Transverse colon (tissue), 4 donors: ENCODE data around the gene ASPG. TPM values are rescaled to one million over a fixed set of nuclear protein-coding genes. Genes with fewer than 3 reads are reported as not detected.

ENCODE experiments used
- DNase-seq: peaks from one replicate; pipeline ENCODE4 v3.0.0-alpha.2; 2019
- H3K27ac ChIP-seq, 4 donors: fragments of 200-600 bp; sonication (generic); 2 replicates each; pipeline ENCODE4 v1.5.1; 2016 to 2018; ENCODE audit warnings: inconsistent platforms in 4 of 4
- H3K27me3 ChIP-seq: fragments of 200-600 bp; sonication (generic); 2 replicates; pipeline ENCODE4 v1.5.1; 2017; ENCODE audit warnings: inconsistent platforms
- H3K36me3 ChIP-seq, 4 donors: fragments of 200-600 bp; sonication (generic); 2 replicates each; pipeline ENCODE4 v1.5.1; 2017 to 2019; ENCODE audit warnings: inconsistent platforms in 4 of 4
- H3K4me1 ChIP-seq, 4 donors: fragments of 200-600 bp; sonication (generic); 2 replicates each; pipeline ENCODE4 v1.5.1; 2017 to 2020; ENCODE audit warnings: inconsistent platforms in 4 of 4
- H3K4me3 ChIP-seq, 4 donors: fragments of 200-600 bp; sonication (generic); 1 replicate in 1 of 4; 2 replicates in 3 of 4; pipeline versions ENCODE4 v1.5.1 to v1.6.1; 2017 to 2019; ENCODE audit warnings: inconsistent platforms in 4 of 4
- H3K9me3 ChIP-seq, 2 donors: fragments of 200-600 bp; sonication (generic); 2 replicates each; pipeline ENCODE4 v1.5.1; 2017 to 2019; ENCODE audit warnings: inconsistent platforms in 2 of 2
- EP300 ChIP-seq: sonication (generic); formaldehyde crosslinking; IDR thresholded peaks from one replicate; pipeline ENCODE4 v1.6.1; 2017; ENCODE audit warnings: antibody characterized with exemption, low read depth
- POLR2A ChIP-seq: fragments of 450-650 bp; IDR thresholded peaks from one replicate; pipeline ENCODE4 v1.6.1; 2016; ENCODE audit warnings: antibody characterized with exemption, mild to moderate bottlenecking, moderate library complexity
- POLR2AphosphoS5 ChIP-seq, 3 donors: sonication (generic); formaldehyde crosslinking; IDR thresholded peaks; one replicate each; pipeline ENCODE4 v1.6.1; 2016; ENCODE audit warnings: antibody characterized with exemption in 3 of 3
- WGBS, 2 donors: methylation state at CpG; one replicate each; pipeline ENCODE4 v1.1.5; 2018; ENCODE audit warnings: low coverage in 1 of 2; 5-methylcytosine and 5-hydroxymethylcytosine counted together
- in situ Hi-C, 4 donors: fragments of 200-750 bp; cut with MboI; loops; one replicate each; pipeline versions ENCODE4 v1.15.0 to v1.15.1; 2017; ENCODE audit warnings: low sequenced_read_pairs in 3 of 4, low pct_ligation_motif_present in 1 of 4, low pct_unique_long_range_greater_than_20kb in 1 of 4
- intact Hi-C: fragments of 100-400 bp; cut with DNase I; formaldehyde crosslinking; loops from one replicate; pipeline ENCODE4 v1.15.1; 2023; ENCODE audit warnings: low total_unique reads
- total RNA-seq, 4 donors: library from RNA; depleted of rRNA; stranded (reverse); fragments of >200 nt; gene quantifications; one replicate each; pipeline ENCODE4 v1.1.0, GENCODE V29; 2016
- TF ChIP-seq, protein P1 (sequence below), 5 experiments: fragments of 200-600 bp in 3 of 5; fragments of 450-650 bp in 2 of 5; sonication (generic) in 3 of 5; IDR thresholded peaks; 1 replicate in 2 of 5; 2 replicates in 3 of 5; pipeline ENCODE4 v1.5.1; 2016 to 2017; ENCODE audit warnings: antibody characterized with exemption in 5 of 5, inconsistent platforms in 3 of 5, mild to moderate bottlenecking in 2 of 5, moderate library complexity in 1 of 5

Gene ASPG
- total RNA-seq, 4 donors from 2014 or later: 4.4 to 20.3 (median 8.7) TPM

DNA sequence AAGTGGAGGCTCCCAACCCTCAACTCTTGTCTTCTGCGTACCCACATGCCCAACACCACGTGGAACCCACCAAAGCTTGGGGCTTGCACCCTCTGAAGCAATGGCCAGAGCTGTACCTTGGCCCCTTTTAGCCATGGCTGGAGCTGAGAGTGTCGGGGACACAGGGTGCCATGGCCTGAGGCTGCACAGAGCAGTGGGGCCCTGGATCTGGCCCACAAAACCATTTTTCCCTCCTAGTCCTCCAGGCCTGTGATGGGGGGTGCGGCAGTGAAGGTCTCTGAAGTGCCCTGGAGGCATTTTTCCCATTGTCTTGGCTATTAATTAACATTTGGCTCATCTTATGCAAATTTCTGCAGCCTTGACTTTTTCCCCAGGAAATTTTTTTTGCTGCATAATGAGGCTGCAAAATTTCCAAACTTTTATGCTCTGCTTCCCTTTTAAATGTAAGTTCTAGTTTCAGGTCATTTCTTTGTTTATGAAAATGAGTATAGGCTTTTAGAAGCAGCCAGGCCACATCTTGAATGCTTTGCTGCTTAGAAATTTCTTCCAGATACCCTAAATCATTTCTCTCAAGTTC, 18.7 kb upstream of the ASPG start:
- Histone ChIP-seq H3K4me3 (no peak overlapping the region), H3K36me3 (no peaks in the 10 kb centered on the region), H3K9me3 (peaks cover 0 to 5% of the 10 kb centered on the region in 2 donors), H3K4me1 (no peaks in the 10 kb centered on the region), H3K27me3 (peaks cover 11% of the 10 kb centered on the region), H3K27ac (no peak overlapping the region)
- no peak for DNase-seq
- WGBS, 2 donors: 84 to 90% methylated on average over 2 to 4 of the region's 4 CpGs
- intact Hi-C loops (no loop called here), in situ Hi-C loops (no loop called here)
- TF ChIP-seq POLR2AphosphoS5 (IDR thresholded peaks at IDR 0.05): no peak
- TF ChIP-seq, protein P1, sequence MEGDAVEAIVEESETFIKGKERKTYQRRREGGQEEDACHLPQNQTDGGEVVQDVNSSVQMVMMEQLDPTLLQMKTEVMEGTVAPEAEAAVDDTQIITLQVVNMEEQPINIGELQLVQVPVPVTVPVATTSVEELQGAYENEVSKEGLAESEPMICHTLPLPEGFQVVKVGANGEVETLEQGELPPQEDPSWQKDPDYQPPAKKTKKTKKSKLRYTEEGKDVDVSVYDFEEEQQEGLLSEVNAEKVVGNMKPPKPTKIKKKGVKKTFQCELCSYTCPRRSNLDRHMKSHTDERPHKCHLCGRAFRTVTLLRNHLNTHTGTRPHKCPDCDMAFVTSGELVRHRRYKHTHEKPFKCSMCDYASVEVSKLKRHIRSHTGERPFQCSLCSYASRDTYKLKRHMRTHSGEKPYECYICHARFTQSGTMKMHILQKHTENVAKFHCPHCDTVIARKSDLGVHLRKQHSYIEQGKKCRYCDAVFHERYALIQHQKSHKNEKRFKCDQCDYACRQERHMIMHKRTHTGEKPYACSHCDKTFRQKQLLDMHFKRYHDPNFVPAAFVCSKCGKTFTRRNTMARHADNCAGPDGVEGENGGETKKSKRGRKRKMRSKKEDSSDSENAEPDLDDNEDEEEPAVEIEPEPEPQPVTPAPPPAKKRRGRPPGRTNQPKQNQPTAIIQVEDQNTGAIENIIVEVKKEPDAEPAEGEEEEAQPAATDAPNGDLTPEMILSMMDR (IDR thresholded peaks at IDR 0.05): no peak
- no peak for TF ChIP-seq POLR2A
- TF ChIP-seq EP300: no peak

GRCh38 chr14:104069541-104069940, 16.0 kb upstream of the ASPG start:
- no peak for DNase-seq
- Histone ChIP-seq H3K4me1 (no peaks in the 10 kb centered on the region), H3K27me3 (peaks cover 11% of the 10 kb centered on the region), H3K27ac (no peak overlapping the region), H3K4me3 (no peak overlapping the region), H3K9me3 (peaks cover 0 to 10% of the 10 kb centered on the region in 2 donors), H3K36me3 (no peaks in the 10 kb centered on the region)
- in situ Hi-C loops (no loop called here), intact Hi-C loops (no loop called here)
- 85 to 87% methylated on average over 7 of the region's 7 CpGs for WGBS, 2 donors
- TF ChIP-seq POLR2AphosphoS5 (IDR thresholded peaks at IDR 0.05) (no peak), EP300 (no peak)
- TF ChIP-seq, protein P1 (IDR thresholded peaks at IDR 0.05): no peak

DNA sequence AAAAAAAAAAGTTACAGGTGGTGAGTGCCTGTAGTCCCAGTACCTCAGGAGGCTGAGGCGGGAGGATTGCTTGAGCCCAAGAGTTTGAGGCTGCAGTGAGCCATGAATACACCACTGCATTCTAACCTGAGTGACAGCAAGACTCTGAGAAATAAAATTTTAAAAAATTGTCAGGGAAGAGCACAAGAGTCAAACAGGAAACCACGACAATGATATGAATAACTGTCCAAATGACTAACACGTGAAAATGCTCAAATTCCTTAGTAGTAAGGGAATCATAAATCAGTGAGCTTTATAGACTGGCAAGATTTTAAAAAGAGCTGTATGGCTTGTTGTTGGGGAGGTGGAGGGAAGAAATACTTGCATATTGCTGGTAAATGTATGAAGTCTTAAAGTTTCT, 12.9 kb upstream of the ASPG start:
- Histone ChIP-seq H3K4me1 (no peaks in the 10 kb centered on the region), H3K27me3 (peaks cover 5% of the 10 kb centered on the region), H3K4me3 (no peak overlapping the region), H3K36me3 (no peaks in the 10 kb centered on the region), H3K27ac (no peak overlapping the region), H3K9me3 (peaks cover 0 to 5% of the 10 kb centered on the region in 2 donors)
- WGBS, 2 donors: 50 to 63% methylated on average over 1 to 3 of the region's 3 CpGs
- in situ Hi-C loops (loop anchor here in 1 of 4 donors (10.0 kb wide), 1 partner anchor 52 kb away; no protein-coding TSS in a partner anchor), intact Hi-C loops (no loop called here)
- no peak for DNase-seq
- TF ChIP-seq, protein P1 (IDR thresholded peaks at IDR 0.05): no peak
- TF ChIP-seq POLR2A (no peak), EP300 (no peak), POLR2AphosphoS5 (IDR thresholded peaks at IDR 0.05) (no peak)

DNA sequence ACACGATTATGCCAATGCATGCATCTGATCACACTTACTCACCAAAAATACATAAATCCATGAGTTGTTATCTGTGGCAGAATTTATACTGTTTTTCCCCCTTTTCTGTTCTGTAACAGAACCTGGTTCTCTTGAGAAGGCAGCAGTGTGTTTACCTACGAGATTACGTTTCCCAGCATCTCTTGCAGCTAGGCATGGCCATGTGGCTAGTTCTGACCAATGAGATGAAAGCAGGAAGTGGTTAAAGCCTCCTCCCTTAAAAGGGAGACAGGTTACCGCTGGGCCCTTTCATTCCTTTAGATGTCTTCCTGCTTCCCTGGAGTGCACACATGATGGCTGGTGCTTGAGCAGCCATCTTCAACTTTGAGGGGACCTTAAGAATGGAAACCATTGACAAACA, 11.7 kb upstream of the ASPG start:
- Histone ChIP-seq H3K4me3 (no peak overlapping the region), H3K27ac (no peak overlapping the region), H3K4me1 (peaks cover 0 to 8% (median 5%) of the 10 kb centered on the region in 4 donors), H3K27me3 (peaks cover 5% of the 10 kb centered on the region), H3K9me3 (peaks cover 0 to 5% of the 10 kb centered on the region in 2 donors), H3K36me3 (no peaks in the 10 kb centered on the region)
- in situ Hi-C loops (loop anchor here in 1 of 4 donors (10.0 kb wide), 1 partner anchor 51 kb away; no protein-coding TSS in a partner anchor), intact Hi-C loops (no loop called here)
- TF ChIP-seq POLR2AphosphoS5 (IDR thresholded peaks at IDR 0.05) (no peak), EP300 (no peak), POLR2A (no peak)
- TF ChIP-seq, protein P1 (IDR thresholded peaks at IDR 0.05): no peak
- DNase-seq: no peak
- WGBS, 2 donors: 63 to 64% methylated on average over 4 of the region's 4 CpGs
